Stimulated activated CD8-positive, alpha-beta memory T cell treated with anti-CD3 and anti-CD28 coated beads, Interleukin-15, amount 100 ng/mL, for 48 hours (primary cell): ENCODE data around the gene NTRK3.
"Not testable (repeated sequence)": the region's sequence is repeated elsewhere in the genome, so short reads cannot be mapped to it uniquely, and the experiment has no call there.

Experiments
- DNase-seq, 2 donors: peaks; one replicate each; pipeline ENCODE4 v3.0.0-alpha.2; 2020; ENCODE audit warnings: low read depth in 2 of 2

NTRK3 gene

DNA sequence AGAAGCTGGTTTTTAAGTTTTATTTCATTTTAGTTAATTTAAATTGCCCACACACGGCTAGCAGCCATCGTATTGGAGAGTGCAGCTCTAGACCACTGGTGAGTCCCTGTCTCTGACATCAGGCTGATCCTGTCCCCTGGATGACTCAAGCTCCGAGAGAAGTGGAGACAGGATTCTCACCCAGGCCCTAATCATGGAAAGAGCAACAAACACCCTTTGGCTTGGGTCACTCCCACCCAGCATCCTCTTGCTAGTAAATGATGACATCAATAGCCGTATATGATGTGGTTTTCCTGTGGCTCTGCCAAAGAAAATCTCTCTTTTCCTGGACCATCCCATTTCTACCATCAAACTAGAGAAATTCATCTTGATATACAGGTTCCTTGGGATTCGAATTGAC is 182.2 kb downstream of the NTRK3 start:
- no peak for DNase-seq

DNA sequence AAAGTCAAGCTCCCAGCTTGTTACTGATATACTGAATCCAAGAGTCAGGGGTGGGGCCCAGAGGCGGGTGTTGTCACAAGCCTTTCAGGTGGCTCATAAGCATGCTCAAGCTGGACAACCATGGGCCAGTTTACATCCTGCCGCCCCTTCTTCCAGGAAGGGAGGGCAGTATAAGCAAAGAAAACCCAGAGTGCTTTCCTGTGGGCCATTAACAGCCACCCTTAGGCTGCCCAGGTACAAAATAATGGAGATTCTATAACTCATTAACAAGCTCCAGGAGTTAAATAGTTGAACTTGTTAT is 183.2 kb downstream of the NTRK3 start:
- DNase-seq, result no peak

DNA sequence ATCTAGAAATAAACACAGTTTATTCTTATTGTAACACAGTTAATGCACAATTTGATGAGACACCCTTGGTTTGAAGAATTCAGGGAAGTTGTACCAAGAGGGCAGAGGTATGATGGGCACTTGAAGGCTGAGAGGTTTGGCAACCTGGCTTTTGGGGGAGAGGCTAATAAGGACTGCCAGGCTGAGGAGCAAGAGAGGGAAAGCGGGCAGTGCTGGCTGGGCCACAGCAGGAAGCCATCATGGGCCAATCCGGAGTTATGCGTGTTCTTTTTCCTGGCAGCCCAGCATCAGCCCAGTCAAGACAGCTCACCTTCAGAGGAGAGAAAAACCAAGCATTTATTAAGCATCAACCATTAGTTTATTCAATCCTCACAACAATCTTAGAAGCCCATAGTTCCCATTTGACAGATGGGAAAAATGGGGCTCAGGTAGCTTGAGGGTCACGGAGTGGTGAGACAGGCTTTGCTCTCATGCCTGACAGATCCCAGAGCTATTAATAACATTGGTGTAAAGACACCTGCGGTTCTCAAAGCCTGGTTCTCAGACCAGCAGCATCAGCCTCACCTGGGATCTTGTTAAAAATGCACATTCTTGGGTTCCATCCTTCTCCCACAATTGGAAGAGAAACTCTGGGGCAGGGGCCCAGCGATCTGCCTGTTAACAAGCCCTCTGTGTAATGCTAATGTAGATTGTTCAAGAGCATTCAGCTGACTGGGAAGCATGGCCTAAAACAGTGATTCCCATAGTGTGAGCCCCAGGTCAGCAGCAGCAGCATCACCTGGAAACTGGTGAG is 183.7 kb downstream of the NTRK3 start:
- no peak for DNase-seq

DNA sequence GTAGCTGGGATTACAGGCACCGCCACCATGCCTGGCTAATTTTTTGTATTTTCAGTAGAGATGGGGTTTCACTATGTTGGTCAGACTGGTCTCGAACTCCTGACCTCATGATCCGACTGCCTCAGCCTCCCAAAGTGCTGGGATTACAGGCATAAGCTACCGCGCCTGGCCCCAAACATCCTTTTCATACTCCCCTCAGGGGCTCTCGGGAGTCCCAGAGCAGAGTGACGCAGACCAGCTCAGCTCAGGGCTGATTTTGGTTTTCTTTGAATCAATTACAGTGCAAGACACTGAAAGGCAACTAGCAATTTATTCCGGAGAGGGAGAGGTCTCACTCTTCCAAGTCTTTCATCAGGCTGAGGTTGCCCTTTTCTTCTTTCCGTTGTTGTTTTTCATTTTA is 184.4 kb downstream of the NTRK3 start:
- DNase-seq, result not testable (repeated sequence)

DNA sequence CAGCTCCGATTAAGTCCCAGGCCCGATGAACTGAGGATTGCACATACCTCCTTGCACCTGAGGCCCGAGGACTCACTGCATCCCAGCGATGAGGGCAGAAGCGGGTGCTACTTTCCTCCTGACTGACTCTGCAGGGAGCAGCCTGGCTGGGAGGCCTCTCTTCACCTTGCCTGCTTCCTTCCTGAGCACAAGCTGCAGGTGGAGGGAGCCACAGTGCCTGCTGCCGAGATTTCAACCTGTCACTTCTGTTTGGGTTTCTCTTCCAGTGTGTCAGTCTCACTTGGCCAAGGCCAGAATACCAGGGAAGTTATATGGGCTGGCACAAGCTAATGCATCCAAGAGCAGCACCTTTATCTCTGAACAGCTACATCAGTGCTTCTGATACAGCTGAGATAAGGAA is 185.4 kb downstream of the NTRK3 start:
- no peak for DNase-seq

DNA sequence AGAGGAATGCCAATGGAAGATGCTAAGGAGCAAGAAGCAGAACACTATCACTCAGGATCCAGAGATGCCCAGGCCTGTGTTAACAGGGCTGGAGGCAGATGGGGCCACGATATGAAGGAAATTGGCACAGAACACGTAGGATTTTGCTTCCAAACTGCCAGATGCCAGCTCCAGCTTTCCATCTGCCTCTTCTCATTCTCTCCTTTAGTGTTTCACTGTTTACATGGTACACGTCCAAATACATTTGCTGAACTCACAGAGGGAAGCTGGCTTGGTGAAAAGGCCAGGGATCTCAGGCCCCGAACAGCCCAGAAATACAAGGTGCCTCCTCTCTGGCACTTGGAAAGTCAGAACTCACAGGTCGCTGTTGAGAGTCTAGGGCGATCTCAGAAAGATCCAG is 187.0 kb downstream of the NTRK3 start:
- DNase-seq, result no peak

DNA sequence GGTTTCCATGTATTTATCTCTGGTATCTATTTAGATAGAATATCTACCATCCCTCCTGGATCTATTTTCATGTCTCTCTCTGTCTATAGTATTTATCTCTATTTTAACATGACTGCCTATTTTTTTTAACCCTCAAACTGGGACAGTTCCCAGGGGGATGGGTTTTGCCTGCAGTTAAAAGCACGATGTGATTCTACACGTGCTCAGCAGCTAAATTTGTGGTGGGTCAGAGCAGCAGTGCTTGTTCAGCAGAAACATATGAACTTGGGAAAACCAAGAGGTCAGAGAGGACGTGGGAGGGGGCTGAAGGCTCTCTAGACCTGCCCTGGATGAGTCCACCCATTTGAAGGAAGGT is 189.2 kb downstream of the NTRK3 start:
- no peak for DNase-seq

DNA sequence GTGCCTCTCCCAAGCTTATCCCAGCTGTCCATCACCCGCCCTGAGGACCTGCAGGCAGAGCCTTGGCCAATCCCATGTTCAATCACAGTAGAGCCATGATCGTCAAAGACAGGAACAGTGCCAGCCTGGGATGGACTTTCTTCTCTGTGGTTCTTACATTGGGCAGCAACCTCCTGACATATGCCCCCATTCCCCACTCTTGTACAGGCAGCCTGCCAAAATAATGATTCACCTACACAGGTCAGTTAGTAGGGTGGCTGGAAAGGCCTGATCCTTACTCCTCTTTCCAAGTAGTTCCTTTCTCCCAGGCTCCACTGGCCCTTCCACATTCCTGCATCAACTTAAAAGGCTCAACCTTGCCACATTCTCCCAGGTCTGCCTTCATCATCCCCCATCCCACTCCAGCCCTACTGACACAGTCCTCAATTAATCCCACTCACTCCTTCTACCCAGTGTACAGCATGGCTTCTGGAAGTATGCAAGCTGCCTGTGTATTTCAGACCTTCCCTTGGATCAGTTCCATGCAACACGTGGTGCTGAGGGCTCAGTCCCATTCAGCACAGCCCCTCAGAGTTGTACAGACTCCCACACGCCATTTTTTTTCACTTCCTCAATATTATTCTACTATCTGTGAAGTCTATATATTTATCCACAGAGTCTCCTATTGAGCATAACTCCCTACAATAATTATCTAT is 189.8 kb downstream of the NTRK3 start:
- DNase-seq, result no peak

DNA sequence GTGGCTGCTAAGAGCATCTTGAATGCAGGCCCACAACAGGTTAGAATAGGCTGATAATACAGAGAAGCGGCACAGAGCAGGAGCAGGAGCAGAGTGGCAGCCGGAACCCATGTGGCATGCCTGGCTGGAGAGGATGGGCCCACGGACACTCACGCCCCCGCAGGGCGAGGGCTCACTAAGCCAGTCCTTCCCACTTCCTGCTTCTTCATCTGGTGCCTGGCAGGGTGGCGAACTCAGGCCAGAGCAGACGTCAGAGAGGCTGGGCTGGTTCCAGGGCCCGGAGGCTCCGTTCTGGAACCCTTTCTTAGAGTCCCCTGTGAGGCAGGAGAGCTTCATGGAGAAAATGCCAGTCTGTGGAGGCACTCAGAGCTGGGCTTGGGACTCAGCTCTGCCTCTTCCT is 195.1 kb downstream of the NTRK3 start:
- DNase-seq, result no peak

DNA sequence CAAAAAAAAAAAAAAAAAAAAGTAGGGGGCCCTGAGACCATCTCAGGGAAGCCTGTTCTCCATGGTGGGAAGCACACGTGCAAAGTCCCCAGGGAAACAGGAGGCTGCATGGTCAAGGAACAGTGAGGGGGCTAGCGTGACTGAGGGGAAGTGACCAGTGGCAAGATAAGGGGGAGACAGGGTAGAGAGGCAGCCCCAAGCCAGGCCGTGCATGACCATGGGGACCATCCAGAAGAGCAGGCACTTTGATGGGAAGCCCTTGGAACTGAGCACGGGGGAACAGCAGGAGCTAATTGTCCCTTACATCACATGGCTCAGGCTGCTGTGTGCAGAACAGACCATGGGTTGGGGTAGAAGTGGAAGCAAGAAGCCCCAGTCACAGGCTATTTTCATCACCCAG is 196.2 kb downstream of the NTRK3 start:
- no peak for DNase-seq

DNA sequence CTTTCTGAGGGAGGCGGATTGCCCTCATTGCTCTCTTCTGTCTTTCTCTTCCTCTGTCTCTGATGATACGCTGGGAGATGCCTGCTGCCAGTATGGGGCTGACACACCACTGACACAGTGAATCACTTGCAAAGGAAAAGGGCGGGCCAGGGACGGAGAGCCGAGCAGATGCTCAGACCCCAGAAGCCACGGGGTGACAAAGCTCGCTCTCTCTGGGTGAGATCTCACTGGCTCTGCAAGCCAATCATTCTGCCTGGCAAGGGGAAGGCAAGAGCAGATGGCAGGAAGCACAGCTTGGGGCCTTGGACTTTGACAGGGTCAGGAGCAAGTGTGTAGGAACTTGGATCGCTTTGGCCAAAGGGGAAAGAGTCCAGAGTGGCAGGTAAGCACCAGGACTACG is 198.7 kb downstream of the NTRK3 start:
- DNase-seq, result no peak

DNA sequence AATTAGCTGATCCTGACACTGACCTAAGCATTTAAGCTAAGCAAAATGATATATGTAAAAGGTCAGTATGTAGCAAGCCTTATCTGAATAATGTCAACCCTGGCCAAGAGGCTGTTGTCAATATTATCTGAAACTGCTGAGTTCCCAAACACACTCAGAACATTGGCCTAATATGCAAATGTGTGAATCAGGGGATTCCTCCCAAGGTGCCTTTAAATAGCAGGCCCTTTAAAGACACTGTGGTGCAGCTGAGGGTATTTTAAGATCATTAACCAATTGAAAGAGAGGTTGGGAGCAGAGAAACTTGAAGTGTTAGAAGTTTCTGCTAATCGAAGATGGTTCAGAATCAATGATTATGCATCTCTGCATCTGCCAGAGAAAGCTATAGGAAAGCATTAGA is 207.0 kb downstream of the NTRK3 start:
- DNase-seq, result no peak

DNA sequence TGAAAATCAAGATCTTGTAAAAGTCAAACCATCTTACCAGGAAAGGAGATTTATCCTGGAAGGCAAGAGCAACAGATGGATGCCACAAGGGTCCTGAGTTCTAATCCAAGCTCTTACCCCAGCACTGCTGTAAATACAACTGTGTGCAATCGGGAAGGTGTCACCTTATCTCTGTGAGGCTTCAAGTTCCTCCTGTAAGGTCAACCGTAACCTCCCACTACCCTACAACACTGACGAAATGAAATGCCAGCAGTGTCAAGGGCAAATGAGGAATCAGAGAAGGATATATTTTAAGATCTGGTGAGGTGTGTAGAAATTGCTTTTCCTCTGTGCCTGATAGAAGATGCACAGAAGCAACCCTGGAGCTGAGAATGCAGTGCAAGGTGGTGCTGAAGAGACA is 207.8 kb downstream of the NTRK3 start:
- no peak for DNase-seq

DNA sequence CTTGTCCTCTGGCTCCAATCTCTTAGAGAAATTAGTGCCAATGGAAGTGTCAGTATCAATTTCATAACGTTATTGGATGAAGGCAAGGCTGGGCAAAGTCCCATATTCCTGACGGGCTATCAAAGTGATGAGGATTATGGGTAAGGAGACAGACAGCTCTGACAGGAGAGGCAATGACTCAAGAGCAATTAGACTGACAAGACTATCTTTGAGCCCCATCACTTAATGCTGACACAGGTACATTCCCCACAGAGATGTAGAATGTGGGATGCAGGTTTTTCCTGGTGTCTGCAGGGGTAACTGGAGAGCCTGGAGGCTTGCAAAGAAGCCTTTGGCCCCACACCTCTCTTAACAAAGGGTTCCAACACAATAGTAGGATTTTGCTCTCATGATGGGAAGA is 208.3 kb downstream of the NTRK3 start:
- no peak for DNase-seq

DNA sequence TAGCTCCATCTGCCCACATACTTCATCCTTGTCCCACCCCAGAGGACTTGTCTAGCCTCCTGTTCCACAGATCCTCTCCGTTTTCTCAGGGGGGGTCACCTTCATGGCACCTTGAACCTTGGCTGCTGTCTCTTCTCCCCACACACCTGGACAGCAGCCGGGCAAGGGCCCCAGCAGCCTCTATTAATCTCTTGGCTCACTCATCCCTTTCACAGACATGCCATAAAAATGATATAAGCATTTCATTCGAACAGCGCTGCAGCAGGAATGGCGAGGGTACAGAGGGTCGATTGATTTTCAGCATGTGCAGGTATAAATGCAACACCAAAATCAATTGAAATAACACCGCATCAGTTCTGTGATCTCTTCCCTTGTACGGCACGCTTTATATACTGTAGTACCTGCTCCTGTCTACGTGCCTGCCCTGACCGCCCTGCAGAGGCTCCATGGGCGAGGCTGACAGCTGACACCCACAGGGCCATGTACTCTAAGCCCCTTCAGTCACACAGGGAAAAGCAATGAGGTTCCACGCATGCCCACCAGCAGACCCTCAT is 209.9 kb downstream of the NTRK3 start:
- no peak for DNase-seq

DNA sequence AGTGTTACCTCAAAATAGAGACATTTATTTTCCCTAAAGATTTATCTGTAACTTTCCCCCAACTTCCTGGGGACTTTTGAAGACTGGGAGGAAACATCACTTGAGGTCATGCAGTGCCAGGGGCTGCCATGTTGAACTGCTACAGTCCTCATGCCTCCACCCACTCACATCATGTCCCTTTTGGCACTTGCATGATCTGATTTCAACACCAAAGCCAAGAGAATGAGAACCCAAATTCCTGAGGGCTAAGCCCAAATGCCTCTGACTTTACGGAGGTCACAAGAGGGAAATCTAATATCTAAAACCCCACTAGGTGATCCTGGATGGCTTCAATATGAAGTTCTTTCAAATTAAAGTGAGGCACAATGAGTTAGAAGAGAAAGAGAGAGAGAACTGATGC is 213.1 kb downstream of the NTRK3 start:
- DNase-seq, result no peak

DNA sequence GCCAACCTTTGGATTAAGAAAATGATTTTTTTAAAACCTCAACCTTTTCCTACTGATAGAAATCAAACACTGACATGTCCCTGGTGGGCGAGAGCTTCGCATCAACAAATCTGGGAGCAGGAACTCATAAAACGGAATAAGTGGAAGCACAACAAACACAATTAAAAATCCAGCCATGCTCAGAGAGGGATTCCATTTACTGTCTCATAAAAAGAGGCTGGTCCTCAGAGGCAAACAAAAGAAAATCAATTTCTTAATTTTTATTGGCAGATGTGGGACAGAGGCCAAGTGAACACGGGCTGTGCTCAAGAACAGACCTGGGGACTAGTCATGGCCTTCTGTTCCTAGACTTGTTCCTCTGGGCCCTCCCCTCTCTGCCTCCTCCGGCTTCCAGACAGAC is 214.5 kb downstream of the NTRK3 start:
- DNase-seq, result no peak

DNA sequence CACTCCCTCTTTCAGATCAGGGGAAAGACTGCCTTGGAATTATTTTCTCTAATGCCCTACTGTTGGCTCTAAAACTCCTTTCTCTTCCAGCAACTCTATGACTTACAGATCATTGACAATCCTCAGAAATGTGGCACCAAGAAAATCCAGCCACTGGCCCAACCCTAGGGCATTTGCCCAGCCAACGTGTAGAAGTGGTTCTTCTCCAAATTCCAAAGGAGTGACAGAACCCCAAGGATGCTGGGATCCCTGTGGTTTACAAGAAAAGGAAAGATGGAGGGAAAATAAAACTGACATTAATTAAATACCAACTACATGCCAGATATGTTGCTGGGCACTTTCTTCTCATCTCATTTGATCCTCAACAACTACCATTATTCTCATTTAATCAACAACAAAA is 216.0 kb downstream of the NTRK3 start:
- DNase-seq, result no peak

DNA sequence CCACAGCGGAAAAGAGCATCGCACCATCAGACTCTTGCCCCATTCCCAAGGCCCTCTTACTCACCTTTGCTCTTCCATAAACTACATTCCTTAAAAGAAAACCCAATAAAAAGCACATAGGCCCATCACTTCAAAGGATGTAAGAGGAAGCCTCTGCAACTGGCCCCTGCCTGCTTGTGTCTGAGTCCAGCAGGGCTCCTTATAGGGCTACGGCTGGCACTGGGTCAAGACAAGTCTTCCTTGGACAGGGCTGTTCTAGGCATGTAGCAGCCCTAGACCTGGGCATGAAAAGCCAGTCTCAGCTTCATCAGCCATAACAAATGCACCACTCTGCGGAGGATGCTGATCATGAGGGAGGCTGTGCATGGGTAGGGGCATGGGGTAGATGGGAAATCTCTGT is 218.3 kb downstream of the NTRK3 start:
- DNase-seq, result no peak

DNA sequence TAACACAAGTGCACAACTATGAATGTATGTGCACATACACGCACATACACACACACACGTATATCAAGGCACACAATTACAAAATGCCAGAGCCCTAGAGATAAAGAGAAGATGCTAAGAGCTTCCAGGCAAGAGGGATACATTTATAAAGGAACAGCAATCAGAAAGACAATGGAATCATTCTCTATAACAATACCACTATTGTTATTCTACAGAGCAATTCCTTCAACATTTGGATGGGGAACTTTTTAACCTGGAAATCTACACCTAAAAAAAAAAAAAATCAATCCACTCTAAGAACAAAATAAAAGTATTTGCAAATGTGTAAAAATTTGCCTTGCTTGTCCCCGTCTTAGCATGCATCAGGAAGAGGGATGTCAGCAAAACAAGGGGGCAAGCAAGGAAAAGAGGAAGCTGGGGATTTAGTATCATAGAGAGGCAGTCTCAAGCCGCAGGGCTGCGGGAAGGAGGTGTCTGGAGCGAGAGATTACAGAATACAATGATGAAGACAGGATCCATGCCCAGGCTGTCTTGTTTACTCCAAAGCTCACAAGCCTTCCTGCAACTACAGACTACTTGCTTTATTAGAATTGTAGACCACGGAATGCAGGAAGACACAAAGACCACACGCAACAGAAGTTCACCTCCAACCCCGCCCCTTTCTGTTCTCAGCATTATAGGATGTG is 220.2 kb downstream of the NTRK3 start:
- no peak for DNase-seq

DNA sequence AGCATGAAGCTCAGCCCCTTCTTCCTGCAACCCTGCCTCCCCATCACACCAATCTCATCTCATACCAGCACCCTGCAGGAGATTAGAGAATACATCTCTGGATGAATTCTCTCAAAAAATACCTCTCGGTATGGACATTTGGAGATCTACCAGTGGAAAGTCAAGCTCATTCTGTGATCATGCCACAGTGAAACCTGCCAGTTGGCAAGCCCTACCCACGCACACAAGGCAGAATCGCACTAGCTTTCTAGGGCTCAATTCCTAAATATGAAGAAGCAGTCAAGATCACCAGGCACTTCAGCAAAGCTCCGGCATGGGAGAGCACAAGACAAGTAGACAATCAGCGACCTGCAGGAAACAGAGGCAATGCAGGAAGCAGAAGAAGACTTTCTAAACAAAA is 221.2 kb downstream of the NTRK3 start:
- no peak for DNase-seq

DNA sequence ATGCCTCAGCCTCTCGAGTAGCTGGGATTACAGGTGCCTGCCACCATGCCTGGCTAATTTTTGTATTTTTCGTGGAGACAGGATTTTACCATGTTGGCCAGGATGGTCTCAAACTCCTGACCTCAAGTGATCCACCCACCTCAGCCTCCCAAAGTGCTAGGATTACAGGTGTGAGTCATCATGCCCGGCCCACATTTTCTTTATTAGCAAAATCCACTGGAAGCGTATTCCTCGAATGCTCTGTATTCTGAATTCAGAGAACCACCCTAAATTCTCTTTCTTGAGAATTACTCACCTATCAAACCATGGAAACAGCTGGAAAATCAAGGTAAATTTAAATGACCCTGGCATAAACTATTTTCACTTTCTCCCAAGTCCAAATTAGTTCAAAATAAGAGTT is 223.1 kb downstream of the NTRK3 start:
- DNase-seq, result not testable (repeated sequence)

DNA sequence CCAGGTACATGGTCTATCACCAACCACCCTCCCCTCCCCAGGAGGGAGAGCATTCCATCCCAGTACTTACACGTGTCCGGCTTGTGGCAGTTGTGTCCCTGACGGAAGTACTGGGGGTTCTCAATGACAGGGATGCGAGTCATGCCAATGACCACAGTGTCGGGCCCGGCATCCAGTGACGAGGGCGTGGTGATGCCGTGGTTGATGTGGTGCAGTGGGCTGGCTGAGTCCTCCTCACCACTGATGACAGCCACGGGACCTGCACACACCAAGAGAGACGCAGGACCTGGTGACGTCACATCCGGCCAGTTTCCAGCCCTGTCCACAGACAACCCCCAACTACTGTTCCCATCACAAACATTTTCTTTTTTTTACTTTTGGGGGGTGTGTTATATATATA is 223.8 kb downstream of the NTRK3 start:
- DNase-seq, result no peak
